GM19043 (cell line): ENCODE results near the gene SASH3.

ENCODE experiments used
- ATAC-seq: cut with Tn5 transposase; IDR thresholded peaks from one replicate; pipeline ENCODE4 v1.9.1; 2021; ENCODE audit warnings: low read depth; ENCODE audit not compliant: unreplicated experiment

The SASH3 gene

GRCh38 chrX:129755779-129756650 is 23.7 kb upstream of the SASH3 start:
- ATAC-seq, result no peak

DNA sequence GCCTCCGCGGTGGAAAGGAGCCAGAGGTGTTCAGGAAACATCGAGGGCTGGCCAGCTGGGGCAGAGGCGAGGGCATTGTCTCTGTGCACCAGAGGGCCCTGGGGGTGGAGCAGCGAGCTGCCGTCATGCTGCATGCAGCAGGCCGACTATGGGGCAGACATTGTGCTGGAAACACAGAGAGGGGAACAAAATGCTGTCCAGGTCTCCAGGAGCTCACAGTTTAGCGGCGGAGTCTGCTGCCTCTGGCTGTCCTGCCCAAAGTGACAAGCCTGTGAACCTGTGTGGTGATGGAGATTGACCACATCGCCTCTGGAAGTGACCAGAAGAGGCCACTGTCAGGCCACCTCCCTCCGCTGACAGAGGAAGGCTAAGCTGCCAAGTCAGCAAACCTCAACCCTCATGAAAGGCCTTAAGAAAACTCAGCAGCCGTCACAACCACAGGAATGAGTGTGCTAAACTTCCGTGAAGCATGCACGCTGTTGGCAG is 20.1 kb upstream of the SASH3 start:
- no peak for ATAC-seq

GRCh38 chrX:129760155-129760554 is 19.6 kb upstream of the SASH3 start:
- no peak for ATAC-seq

- ATAC-seq, result no peak
Measured at GRCh38 chrX:129760981-129761380, 18.8 kb upstream of the SASH3 start.

DNA sequence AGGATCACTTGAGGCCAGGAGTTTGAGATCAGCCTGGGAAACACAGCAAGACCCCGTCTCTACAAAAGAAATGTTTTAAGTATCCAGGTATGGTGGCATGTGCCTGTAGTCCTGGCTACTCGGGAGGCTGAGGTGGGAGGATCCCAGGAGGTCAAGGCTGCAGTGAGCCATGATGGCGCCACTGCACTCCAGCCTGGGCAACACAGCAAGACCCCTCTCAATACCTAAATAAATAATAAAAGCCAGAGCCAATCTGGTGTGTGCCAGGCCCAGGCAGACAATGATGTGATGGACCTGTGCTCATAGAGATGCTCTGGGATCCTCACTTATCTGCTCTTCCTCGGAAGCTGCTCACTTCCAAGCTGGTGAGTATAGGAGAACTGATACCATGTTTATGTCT is 18.2 kb upstream of the SASH3 start:
- ATAC-seq, result no peak

DNA sequence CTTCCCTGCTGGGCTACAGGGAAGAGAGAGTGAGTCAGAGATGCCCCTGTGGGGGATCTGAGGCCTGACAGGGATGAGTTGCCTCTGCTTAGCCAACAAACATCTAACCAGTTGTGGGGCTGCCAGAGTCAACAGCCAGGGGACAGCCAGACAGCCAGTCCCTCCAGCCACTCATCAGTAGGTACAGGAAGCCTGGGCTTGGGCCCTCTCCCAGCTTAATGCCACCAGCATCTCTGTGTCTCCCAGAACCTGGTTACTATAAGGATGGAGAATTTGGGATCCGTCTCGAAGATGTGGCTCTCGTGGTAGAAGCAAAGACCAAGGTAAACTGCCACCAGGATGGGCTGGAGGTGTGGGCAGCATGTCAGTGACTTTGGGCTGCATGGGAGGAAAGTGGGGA is 17.3 kb upstream of the SASH3 start:
- ATAC-seq, result no peak

GRCh38 chrX:129763666-129764065 is 16.1 kb upstream of the SASH3 start:
- no peak for ATAC-seq

DNA sequence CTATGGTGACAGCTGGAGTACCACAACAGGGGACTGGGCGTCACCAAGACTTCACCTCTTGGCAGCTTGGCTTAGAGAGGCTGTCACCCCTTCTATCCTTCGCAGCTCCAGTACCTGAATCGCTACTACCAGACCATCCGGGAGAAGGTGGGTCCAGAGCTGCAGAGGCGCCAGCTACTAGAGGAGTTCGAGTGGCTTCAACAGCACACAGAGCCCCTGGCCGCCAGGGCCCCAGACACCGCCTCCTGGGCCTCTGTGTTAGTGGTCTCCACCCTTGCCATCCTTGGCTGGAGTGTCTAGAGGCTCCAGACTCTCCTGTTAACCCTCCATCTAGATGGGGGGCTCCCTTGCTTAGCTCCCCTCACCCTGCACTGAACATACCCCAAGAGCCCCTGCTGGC is 11.6 kb upstream of the SASH3 start:
- ATAC-seq, result no peak

GRCh38 chrX:129768586-129769466 is 10.9 kb upstream of the SASH3 start:
- ATAC-seq, result no peak

GRCh38 chrX:129769467-129770154 is 10.1 kb upstream of the SASH3 start:
- ATAC-seq, result no peak

DNA sequence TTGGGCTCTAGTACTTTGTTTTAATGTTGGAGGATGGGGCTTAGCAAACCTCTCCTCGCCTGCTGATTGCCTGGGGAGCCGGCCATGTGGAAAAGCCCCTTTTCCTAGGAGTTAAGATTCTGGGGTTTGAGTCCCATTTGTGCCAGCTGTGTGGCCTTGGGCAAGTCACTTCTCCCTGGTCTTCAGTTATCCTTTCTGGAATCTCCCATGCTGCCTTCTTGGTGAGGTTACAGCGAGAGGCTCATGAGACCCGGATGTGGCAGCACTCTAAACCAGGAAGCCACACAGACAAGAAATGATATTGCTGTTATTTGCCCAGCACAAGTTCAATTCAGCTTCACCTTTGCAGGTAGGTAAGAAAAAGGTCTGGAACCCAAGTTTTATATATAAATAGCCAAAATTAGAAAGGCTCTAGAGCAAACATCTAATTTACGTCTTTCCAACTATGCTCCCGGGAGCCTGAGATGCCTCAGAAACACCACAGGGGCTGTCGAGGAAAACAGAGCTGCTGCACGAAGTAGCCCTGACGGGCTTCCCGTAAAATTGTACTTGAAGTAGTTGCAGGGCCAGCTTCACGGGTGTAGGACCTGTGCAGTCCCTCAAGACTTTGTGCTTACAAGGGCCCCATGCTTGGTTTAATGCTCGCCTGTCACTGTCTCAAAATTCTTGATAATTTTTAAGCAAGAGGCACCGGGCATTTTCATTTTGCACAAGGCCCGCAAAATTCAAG is 8.3 kb upstream of the SASH3 start:
- ATAC-seq, result no peak

DNA sequence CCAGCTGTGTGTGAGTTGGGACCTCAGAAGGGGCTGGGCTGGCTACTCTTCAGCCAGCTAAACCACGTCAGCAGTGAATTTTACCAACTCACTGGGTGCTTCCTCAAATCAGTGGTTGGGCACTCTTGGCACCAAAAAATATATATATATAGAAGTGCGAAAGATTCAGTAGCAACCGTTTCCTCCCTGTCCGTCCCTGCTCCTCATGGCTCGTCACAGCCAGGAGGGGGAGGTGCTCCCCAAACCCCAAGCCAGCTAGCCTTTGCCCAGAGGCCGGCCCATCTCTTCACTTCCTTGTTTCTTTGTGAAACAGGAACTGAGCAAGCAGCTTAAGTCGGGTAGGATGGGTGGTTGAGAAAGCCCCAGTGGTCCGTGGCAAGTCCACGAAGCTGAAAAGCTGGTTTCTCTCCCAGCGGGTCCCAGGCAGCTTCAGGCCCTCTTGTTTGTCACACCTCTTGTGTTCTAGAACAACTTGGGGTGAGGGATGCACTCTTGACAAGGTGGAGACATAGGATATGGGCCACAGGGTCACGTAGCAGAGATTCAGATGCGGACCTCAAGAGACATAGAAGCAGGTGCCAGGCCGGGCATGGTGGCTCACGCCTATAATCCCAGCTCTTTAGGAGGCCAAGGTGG is 6.8 kb upstream of the SASH3 start:
- ATAC-seq, result peak; percentile 55

DNA sequence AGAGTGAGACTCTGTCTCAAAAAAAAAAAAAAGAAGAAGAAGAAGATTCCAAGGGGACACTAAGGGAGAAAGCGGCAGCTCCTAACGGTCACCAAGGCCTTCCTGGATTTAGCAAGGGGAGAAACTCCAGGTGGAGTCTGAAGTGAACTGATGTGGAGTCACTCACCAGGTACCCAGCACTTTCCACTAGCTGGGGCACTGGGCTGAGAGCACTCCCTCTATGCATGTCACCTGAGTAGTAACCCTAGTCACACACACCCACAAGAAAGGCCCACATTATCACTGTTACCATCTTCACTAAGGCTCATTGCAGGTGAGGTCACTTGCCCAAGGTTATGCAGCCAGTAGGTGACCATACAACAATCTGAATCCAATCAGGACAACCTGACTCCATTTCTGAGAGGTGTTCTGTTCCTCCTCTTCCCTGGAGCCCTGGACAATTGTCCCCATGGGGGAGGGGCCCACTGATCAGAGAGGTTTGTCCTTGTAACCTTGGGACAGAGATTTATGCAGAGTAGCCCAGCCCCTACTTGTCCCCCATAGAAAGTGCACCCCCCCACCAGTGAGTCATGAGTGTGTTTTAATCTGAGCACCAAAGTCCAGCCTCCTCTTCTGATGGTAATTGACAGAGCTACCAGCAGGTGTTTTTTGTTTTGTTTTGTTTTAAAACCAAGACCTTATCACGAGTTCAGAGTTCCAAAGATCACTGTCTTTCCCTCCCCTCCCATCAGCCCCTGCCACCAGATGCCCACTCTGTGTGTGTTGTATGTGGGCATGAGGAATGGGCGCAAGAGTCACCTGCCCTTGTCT is 5.9 kb upstream of the SASH3 start:
- no peak for ATAC-seq

DNA sequence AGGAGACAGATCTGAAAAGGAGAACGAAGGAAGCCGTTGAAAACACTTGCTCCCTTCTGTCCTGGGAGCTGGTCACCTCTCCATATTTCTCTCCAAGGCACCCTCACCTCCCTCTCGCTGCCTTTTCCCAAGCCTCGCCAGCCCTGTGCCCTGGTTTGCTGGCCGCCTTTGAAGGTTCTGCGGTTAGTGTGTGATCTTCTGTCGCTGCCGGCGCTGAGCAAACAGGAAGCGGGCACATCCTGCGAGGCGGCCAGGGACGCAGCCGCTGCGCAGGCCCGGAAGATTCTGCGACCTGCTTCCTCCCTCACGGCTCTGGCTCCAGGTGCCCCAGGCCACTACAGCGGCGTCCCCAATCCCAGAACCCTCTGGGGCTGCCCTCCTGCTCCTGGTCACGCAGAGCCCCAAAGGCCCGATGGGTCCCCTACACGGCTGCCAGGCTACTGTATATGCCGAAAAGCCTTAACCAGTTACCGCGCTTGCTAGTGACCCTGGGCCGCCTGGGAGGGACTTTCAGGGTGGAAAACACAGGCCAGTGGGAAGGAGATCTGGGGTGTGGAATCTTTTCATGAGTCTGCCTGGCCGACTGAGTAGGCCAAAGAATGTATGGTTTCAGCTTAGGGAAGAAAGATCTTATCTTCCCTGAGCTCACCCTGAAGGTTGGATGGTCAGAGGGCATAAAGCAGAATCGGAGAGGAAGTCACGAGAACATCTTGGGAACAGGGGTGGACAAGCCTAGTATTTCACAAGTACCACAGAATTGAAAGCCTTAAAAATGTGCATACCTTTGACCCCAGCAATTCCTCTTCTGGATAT is 2.3 kb upstream of the SASH3 start:
- ATAC-seq, result peak; percentile 21

DNA sequence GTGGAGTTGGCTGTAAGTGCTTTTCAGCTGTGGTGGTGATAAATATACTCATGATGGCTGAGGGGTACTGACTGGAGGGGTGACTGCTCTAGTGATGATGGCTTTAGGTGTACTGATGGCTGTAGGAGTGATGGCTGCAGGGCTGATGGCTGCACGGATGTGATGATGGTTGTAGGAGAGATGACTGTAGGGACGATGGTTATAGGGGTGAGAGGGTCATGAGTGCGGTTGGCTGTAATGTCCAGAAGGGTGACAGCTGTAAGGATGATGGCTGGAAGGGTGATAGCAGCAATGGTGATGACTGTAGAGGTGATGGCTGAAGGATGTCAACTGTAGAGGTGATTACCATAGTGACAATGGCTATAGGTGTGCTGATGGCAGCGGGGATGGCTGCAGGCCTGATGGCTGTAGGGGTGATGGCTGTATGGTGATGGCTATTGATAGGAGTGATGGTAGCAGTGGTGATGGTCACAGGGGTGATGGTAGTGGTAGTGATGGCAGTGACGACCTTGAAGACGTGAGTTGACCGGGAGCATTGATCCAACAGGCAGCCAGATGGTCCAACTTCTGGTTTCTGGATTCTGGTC is 570 bp upstream of the SASH3 start:
- no peak for ATAC-seq

GRCh38 chrX:129780441-129781105 is 824 bp downstream of the SASH3 start:
- no peak for ATAC-seq

DNA sequence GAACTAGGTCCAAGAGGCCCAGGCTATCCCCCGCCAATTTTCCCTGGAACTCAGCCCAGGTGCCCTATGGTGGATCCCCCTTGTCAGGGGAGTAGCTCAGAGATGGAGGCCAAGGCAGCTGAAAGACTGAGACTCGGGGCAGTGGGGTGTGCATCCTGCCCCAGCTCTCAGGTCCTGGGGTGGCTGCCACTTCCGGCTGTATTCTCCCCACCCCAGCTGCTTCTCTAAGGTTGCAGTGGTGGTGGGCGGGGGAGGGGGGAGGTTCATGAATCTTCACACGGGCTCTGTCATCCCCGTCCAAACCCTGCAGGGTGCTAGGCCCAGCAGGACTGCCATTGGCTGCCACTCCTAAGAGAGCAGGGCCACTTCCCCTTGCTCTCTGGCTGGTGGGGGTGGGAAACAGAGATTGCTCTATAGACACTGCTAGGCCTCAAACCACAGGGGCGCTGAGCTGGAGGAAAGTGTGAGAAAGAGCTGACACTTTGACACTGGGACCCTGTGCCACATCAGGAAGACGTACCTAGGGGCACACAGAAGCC is 1.5 kb downstream of the SASH3 start:
- peak; percentile 64 for ATAC-seq
